HG02981 (cell line): ENCODE data around the gene QKI.
"Not testable (repeated sequence)": the region's sequence is repeated elsewhere in the genome, so short reads cannot be mapped to it uniquely, and the experiment has no call there.

Source experiments
- ATAC-seq: cut with Tn5 transposase; IDR thresholded peaks from one replicate; pipeline ENCODE4 v1.9.1; 2021; ENCODE audit warnings: mild to moderate bottlenecking, moderate library complexity; ENCODE audit not compliant: unreplicated experiment

The QKI gene

DNA sequence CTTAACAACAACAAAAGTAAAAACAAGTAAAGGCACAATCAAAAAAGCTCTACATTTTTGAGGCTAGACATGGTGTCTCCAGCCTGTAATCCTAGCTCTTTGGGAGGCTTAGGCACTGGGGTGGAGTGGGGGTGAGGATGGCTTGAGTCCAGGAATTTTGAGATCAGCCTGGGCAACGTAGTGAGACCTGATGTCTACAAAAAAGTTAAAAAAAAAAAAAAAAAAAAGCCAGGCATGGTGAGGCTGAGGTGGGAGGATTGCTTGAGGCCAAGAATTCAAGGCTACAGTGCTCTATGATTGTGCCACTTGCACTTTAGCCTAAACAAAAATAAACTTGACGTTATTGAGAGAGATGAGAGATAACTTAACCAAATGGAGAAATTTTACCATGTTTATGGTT, 60.1 kb downstream of the QKI start:
- no peak for ATAC-seq

DNA sequence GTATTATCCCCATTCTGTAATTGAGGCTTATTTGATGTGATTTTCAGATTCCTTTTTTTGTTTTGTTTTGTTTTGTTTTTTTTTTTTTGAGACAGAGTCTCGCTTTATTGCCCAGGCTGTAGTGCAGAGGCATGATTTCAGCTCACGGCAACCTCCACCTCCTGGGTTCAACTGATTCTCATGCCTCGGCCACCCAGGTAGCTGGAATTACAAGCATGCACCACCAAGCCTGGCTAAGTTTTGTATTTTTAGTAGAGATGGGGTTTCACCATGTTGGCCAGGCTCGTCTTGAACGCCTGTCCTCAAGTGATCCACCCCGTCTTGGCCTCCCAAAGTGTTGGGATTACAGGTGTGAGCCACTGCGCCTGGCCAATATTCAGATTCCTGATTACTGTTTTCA, 62.4 kb downstream of the QKI start:
- ATAC-seq = not testable (repeated sequence)

DNA sequence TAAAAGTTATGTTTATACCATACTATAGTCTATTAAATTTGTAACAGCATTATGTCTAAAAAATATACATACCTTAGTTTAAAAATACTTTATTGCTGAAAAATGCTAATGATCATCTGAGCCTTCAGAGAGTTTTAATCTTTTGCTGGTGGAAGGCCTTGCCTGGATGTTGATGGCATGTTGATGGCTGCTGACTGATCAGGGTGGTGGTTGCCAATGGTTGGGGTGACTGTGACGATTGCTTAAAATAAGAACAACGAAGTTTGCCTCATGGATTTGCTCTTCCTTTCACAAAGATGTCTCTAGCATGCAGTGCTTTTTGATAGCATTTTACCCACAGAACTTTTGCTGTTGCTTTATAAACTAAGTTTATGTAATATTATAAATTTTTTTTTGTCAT, 68.6 kb downstream of the QKI start:
- ATAC-seq = no peak

DNA sequence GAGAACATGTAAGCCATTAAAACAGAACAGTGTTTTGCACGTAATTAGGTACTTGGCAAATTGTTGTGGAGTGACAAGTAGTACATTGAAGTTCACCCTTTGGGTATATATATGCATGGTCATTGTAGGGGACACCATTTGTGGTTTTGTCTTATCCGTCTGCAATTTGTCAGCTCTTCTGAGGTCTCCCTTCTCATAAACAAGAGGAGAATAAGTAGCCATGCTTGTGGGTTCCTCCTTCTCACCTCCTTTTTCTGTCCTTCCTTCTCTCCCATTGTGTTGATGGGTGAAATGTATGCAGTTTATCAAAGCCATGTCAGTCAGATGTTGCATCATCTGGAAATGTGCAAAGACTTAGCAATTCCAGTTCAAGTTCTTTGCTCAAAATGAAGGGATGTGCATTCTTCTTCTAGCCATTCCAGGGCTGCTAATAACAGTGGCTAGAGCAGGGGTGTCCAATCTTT, 70.9 kb downstream of the QKI start:
- ATAC-seq = no peak

DNA sequence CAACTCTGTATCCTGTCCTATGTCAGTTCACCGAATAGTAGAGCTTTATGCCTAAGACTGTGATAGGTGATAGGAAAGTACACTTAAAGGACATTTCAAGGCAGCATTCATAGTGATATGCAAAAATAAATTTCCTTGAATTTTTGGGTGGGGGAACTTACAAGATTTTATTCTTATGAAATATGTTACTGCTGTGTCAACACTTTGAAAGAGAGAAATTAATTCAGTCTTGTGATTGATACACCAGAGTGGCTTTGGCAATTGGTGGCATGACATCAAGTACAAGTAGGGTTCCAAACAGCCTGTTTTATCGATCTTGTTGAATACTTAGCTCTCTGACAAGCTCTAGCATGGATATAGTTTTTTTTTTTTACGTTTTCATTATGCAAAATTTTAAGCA, 72.3 kb downstream of the QKI start:
- ATAC-seq = no peak

DNA sequence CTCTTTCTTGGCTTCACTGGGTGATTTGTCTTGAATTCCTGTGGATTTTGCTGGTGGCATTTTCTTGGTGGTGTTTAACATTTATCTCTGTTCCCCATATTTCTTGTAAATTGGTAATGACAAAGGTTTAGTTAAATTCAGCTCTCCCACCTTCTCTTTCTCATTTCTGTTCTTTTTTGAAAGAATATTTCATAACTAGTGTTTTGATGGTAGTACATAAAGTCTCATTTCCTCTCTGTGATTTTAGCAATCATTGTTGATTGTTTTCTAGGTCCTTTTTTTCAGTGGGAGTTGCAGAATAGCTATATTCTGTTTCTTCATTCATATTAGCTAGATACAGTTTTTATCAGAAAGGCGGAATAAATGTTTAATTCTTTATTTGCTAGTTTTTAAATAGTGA, 73.1 kb downstream of the QKI start:
- ATAC-seq = no peak

DNA sequence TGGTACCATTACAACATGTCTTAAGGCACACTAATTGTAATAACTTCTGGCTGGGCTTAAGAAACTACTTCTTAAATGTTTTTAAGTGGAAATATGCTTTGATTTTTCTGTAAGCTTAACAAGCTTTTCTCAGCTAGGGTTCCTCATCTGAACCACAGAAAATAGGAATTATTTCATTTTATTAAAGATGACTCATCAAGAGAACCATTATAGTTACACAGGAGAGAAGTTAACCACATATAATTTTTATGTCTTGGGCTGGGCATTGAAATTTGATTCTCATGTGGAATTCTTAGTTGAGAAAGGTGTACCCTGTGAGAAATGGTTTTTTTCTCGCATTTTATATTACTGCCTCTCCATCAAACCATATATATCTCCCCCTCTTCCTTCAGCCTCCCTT, 75.1 kb downstream of the QKI start:
- ATAC-seq = no peak

DNA sequence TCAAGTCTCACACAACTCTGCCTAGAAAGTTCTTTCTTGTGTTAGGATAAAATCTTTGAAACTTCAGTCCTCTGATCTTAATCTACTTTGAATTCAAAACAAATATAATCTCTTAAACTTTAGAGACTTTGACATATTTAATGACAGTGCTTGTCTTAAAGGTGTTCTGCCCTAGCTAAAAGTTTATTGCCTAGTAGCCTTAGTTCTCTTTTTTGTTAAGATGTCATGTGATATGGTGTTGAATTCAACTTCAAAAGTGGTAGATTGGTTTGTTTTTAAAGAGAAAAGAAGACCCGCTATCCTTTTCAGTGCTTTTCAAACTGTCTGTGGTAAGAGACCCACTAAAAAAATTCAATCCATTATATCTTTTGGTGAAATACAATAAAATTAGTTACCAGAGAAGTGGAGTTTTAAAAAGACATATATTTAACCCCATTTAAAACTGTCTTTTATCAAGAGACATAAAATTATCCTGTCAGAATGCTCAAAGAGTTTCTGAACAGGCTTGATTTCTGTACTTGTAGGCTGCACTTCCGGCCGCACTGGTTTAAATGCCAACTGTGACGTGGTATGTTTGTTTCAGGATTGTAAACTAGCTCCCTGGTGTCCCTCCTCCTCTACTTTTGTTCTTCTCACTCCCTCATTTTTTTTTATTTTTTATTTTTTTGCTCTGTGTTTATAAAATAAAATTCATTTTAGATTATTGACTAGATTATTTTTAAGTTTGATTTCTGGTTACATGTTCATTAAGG, 76.5 kb downstream of the QKI start:
- ATAC-seq = no peak

DNA sequence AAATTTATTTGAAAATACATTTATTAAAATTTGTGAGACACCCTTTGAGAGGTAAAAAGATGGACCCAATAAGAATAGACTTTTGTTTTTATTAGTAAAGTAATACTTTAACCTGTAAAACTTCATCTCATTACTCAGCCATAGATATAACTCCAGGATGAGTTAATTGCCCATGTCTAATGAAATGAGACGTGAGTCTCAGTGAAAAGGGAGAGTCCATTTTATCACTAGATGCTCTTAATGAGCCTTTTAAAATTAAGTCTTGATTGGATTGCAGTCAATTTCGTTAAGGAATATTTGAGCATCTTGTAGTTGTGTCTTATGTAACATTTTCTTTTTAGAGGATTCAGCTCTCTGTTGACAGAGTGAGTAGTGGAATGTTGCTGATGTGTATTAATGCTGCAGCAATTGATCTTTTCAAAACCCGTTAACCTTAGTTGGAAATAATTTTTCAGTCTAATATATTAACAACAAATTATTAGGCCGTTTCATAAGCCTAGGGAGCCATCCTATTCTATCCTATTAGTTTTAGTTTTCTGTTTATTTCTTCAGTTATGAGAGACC, 77.3 kb downstream of the QKI start:
- no peak for ATAC-seq

DNA sequence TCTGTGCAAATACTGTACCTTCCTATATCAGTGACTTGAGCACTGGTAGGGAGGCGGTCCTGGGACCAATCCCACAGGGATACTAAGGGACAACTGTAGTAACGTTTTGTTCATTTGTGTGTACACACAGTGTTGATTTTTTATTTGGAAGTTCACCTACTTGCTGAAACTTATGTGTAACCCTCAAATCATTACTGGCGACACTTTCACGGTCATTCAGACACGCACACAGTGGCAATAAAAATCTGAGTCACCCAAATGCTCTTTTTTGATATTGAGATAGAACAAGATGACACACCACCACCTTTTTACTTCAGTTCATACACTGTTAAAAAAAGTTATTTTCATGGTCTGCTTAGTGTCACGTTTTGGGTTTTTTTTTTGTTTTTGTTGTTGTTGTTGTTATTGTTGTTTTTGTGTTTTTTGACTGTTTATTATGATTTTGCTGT, 79.8 kb downstream of the QKI start:
- ATAC-seq = no peak

DNA sequence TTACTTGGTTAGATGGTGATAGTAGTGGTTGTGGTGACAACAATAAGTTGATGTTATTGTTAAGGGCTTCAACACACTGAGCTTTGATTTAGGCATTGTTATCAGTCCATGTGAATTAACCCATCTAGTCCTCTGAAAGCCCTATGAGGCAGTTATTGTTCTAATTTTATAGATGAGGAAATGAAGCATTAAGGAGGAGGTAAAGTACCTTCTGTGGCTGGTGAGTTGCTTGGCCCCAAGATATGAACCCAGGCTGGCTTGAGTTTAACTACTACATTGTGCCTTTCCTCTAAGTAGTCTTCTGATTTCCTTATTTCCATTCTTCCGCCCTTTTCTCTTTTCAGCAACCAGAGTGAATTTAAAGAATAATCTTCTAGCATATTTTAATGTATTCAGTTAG, 81.7 kb downstream of the QKI start:
- no peak for ATAC-seq

DNA sequence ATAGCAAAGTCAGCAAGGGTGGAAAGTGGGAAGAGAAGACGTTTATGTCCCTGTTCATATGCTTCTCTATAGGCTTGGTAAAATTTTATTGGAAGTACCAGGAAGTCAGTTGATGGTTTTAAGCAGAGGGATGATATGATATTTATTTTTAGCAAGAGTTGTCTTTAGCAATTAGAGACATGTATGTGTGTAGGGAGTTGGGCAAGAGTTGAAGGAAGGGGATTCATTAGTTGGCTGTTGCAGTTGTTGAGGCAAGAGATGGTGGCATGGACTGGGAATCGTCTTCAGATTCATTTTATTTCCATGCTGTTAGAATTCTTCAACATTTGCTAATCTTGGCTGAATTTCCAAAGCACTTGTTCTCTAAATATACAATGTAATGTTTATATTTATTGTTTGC, 85.6 kb downstream of the QKI start:
- ATAC-seq = no peak

DNA sequence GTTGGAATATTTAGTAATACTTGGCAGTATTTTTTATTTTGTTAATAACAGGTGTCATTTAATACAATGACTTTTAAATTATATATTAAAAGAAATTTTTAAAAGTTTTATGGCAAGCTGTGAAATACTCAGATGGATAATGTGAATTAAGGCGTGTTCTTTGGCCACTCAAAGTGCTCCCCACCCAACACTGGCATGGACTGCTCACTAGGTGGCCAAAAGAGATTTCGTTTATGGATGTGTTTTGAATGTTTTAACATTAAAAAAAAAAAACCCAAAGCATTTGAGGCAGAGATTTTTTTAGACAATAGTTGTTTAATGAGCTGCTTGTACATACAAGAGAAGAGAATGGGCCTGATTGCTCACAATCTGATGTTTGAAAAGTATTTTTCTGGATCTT, 86.5 kb downstream of the QKI start:
- no peak for ATAC-seq

DNA sequence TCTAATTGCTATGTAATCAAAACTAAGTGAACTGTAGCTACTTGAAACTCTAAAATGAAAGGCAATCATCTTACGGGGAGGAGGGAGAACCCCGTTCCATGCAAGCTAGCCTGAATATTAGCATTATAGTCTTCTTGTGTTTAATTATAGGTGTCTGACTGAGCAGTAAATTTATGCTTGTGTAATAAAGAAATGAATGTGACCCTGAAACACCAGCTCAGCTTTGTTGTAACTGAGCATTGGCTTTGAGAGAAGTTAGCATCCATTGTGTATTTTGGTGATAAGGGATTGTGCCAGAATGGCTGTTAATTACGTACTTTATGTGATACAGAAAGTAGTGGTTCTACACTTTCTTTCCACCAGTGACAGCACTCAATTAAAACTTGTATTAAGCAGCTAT, 86.9 kb downstream of the QKI start:
- no peak for ATAC-seq

DNA sequence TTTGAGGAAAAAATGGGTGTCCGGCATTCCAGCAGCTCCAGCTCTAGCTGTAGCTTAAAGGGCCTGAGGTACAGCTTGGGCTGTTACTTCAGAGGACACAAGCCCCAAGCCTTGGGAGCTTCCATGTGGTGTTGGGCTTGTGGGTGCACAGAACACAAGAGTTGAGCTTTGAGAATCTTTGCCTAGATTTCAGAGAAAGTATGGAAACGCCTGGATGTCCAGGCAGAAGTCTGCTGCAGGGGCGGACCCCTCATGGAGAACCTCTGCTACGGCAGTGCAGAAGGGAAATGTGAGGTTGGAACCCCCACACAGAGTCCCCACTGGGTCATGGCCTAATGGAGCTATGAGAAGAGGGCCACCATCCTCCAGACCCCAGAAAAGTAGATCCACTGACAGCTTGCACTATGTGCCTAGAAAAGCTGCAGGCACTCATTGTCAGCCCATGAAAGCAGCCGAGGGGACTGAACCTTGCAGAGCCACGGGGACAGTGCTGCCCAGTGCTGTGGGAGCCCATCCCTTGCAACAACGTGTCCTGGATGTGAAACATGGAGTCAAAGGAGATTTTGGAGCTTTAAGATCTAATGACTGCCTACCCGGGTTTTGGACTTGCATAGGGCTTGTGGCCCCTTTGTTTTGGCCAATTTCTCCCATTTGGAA, 90.6 kb downstream of the QKI start:
- ATAC-seq = no peak

DNA sequence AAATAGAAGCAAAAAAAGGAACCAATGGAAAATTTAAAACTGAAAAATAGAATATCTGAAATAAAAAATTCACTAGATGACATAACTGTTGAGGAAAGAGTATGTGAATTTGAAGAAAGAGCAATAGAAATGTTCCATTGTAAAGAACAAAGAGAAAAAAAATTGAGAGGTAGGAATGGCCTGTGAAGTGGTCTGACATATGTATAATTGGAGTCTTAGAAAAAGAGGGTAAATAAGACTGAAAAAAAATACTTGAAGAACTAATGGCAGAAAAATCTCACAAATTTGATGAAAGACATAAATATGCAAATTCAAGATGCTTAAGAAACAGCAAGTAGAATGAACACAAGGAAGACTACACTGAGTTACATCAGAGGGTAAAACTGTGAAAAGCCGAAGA, 93.4 kb downstream of the QKI start:
- ATAC-seq = no peak

DNA sequence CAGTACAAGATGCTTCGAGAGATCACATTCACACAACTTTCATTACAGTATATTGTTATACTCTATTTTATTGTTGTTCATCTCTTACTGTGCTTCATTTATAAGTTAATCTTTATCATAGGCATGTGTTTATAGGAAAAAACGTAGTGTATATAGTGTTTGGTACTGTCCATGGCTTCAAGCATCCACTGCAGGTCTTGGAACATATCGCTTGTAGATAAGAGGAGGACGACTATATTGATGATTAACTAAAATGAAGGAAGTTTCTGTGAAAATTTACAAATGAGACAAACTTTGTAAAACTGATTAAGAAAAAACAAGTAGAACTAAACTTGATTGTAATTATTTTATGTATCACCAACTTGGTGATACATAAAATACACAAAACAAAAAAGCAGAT, 98.5 kb downstream of the QKI start:
- no peak for ATAC-seq

DNA sequence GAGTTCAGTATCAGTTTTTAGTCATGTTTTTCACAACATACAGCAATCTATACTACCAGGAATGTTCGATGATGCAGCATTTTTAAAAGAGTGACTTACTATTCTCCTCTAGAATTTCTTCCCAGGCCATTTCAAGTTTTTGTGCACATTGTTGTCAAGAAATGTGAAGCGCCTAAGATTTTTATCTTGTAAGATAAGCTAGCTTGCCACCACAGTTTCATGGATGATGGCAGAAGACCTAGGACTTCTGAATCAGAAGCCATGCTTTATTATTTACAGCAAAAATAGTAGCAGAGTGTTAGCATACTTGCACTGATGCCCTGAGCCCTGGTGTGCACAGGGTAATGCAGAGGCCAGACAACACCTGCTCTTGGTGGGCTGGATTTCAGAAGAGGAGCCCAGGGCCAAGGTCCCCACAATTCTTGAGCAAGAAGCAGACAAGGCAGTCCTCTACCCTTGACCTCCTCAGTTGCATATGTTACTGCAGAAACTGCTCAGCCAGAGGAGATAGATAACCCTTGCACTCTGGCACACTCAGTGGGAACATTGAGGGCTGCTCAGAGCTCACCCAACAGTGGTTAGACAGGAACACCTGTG, 99.2 kb downstream of the QKI start:
- ATAC-seq = no peak

DNA sequence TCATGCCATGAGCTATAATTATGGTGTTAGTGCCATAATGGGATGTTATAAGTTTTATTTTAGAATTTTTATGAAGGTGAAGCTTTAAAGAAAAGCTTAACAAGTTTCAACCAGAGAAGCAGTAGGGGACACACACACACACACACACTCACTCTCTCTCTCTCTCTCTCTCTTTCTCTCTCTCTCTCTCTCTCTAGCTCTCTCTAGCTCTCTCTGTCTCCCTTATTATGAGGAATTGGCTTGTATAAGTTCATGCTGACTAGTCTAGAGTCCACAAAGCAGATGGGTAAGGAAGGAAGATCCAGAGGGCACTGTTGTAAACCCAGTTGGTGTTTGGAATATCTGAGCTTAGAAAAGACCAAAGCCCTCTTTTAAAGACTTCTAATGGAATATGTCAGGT, 102.4 kb downstream of the QKI start:
- ATAC-seq = no peak

DNA sequence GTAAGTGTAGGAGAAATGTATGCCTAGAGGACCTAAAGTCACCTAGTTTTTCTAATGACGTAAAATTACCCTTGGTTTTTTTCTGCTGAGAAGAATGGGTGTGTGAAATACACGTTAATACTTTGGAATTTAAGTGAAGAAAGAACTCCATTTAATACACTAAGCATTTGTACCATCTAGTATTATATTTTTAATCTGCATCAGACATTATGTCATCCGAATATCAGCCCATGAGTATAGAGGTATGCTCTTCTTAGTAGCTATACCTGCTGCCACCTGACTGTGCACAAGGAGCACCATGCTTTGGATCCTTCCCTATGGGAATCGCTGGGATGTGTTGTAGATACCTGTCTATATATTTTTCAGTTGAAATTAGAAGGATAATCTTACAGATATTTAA, 106.4 kb downstream of the QKI start:
- ATAC-seq = no peak

DNA sequence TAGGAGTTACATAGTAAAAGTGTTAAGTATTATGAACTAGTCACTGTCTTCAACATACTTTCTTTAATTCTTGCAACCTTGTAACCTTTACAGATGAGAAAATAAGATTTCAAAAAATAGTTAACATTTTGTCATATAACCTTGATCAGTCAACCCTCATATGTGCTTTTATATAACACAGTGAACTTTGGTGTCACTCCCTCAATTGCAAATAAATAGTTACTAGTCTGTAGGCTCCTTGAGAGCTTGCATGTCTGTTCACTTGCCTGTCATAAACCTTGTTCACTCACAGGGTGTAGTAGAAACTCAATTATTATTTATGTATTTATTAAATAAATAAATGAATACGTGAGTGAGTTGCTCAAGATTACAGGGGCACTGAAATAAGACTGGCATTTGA, 107.5 kb downstream of the QKI start:
- ATAC-seq = no peak

DNA sequence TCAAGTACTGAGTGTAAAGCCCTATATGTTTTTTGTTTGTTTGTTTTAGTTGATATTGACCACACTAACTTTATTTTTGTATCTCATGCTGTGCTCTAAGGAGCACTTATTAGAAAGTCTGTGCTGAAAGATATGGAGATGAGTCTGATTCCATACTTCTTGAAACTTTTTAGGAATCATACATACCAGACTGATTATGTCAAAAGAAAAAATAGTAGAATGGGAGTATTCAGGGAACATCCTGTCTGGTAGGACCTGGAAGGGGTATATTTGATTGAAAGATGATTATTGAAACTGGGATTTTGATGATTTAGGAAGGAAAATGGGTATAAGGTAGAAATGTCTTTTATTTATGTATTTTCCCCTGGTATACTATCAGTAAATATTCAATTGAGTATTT, 111.4 kb downstream of the QKI start:
- ATAC-seq = no peak
